Hindlimb muscle (tissue), 1 donor: ENCODE results near the gene SLC16A11. TPM values are rescaled to one million over a fixed set of nuclear protein-coding genes. Genes with fewer than 3 reads are reported as not detected.

Experiments used
- DNase-seq: peaks from one replicate; pipeline ENCODE4 v3.0.0-alpha.2; 2013
- polyA plus RNA-seq: library from polyadenylated mRNA; unstranded; fragments of 120-200 nt; gene quantifications from one replicate; pipeline ENCODE4 v1.2.1, GENCODE V29; 2013; ENCODE audit not compliant: insufficient read length

SLC16A11 gene
- polyA plus RNA-seq, 1 donor: 0.50 TPM

DNA sequence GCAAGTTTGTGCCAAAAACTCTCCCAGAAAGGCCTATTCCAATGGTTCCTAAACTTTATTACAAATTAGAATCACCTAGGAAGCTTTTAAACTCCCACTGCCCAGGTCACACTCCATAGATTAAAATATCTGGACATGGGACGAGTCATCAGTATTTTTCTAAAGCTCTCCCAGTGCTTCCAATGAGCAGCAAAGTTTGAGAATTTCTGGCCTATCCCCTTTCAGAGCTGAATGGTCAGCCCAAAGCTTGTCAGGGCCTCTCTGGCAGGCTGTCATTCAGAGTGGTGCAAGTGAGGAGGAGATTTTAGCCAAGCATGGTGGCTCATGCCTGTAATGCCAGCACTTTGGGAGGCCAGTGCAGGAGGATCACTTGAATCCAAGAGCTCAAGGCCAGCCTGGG, 18.6 kb downstream of the SLC16A11 start:
- no peak for DNase-seq

DNA sequence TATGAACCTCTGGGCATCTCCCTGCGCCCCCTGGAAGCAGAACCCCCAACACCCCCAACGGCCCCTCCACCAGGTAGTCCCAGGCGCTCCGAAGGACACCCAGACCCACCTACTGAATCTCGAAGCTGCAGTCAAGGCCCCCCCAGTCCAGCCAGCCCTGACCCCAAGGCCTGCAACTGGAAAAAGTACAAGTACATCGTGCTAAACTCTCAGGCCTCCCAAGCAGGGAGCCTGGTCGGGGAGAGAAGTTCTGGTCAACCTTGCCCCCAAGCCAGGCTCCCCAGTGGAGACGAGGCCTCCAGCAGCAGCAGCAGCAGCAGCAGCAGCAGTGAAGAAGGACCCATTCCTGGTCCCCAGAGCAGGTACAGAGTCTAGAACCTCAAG, 19.5 kb downstream of the SLC16A11 start:
- DNase-seq: no peak

DNA sequence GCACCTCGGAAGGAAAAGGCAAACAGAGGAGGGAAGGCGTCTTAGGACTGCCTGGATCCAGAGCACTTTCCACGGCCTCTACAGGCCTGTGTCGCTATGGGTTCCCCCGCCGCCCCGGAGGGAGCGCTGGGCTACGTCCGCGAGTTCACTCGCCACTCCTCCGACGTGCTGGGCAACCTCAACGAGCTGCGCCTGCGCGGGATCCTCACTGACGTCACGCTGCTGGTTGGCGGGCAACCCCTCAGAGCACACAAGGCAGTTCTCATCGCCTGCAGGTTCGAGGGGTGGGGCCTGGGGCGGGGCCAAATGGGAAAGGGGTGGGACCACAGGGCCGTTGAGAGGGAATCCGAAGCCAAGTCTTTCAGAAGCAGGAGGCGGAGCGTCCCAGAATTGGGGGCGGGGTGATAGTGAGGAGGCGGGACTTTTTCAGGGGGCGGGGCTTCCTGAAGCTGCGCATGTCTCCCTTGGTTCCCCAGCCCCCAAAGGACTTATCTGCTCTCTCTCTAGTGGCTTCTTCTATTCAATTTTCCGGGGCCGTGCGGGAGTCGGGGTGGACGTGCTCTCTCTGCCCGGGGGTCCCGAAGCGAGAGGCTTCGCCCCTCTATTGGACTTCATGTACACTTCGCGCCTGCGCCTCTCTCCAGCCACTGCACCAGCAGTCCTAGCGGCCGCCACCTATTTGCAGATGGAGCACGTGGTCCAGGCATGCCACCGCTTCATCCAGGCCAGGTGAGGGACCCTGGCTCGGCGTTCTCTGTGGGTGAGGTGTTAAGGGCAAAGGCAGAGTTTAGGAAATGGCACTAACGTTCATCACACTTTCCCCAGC, 20.1 kb downstream of the SLC16A11 start:
- peak; percentile 67 for DNase-seq

DNA sequence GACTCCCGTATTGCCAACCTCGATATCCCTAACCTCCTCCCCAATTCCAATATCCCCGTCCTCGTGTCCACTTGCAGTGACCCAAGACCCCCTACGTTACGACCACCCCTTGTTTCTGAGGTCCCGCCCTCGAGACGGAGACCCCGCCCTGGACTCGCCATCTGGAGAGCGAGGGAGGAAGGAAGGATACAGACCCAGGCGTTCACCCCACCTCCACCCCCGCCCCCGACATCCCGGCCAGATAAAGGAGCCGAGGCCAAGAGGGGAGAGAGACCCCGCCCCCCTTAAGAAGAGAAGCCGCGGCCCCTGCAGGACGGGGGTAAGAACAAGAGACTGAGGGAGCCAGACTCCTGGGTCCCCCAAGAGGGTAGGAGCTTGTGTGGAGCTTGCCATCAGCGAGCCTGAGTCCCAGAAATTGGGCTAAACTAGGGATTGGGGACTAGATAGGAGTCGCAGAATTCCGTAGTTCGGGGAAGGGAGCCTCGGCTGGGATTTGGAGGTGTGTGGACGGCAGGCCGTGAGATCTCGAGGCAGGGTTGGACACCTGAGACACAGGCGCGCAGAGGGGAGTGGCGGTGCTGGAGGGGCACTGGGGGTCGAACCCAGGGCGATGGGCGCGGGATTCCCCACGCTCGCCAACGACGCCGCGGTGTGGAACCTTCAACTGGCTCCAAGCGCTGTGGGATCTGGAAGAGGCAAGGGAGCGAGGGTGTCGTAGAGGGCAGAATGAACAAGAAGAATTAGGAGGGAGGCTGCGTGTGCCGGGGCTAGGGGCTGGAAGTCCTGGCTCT, 20.9 kb downstream of the SLC16A11 start, which contains the start of gene BCL6B:
Gene BCL6B (plus strand): TSS at position 270 of the 791 bp plus-strand sequence. CDS start 622 bp downstream, outside the sequence.
- no peak for DNase-seq

DNA sequence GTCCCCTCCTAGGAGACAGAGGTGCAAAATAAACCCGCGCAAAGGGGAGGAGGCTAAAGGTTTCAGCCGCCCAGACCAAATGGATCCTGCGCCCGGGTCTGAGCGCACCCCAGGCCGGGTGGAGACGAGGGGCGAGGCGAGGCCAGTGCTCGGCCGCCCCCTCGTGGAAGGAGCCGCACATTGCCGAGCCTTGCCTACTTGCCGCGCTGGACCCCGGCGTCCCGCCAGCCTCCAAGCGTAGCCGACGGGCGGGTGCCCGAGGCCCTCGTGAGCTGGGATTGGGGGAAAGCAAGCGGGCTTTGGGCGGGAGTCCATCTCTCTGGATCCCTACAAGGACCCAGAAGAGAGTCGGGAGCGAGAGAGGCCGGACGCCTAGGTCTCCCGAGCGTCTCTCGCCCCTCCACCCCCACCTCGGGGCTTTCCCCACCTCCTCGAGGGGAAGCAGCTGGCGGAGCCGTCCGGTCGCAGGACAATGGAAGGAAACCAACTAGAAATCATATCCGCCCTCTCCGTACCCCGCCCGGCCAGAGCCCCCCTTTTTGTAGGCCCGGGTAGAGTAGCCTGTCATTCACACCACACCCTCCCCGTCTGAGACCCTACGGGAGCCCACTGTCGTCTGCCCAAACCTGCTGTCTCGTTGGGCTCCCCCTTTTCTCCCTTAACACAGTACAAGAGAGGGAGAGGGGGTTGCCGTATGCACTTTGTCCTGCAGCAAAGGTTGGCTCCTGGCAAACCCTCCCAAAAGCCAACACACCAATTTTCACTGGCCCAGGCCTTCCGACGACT, 21.7 kb downstream of the SLC16A11 start:
- peak; percentile 77 for DNase-seq

GRCh38 chr17:7020894-7021664, 22.8 kb downstream of the SLC16A11 start:
- no peak for DNase-seq

GRCh38 chr17:7019839-7020519, 23.9 kb downstream of the SLC16A11 start:
- DNase-seq: peak; percentile 82

DNA sequence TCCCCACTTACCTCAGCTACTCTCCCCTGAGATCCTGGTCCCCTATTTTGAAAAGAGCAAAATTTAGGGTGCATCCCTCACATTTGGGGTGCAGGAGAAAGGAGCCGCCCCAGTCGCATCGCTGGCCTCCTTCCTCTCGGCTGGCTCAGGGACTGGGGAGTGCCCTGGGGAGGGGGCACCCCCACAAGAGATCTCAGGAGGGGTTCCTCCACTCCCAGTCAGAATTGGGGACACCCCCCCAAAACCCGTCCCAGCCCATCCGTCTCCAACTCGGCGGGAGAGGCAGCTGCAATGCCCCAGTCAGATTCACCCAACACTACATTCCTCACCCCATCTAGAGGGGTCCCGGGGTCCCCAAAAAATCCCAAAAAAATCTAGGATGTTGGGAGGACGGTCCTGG, 24.5 kb downstream of the SLC16A11 start:
- no peak for DNase-seq

- no peak for DNase-seq
Measured at GRCh38 chr17:7018331-7018964, 25.4 kb downstream of the SLC16A11 start.

- no peak for DNase-seq
Measured at GRCh38 chr17:7017827-7018200, 26.1 kb downstream of the SLC16A11 start.

- no peak for DNase-seq
Measured at GRCh38 chr17:7016886-7017826, 26.7 kb downstream of the SLC16A11 start.

- DNase-seq: no peak
Measured at GRCh38 chr17:7016418-7016817, 27.5 kb downstream of the SLC16A11 start.

- DNase-seq: no peak
Measured at GRCh38 chr17:7014995-7015958, 28.6 kb downstream of the SLC16A11 start.

DNA sequence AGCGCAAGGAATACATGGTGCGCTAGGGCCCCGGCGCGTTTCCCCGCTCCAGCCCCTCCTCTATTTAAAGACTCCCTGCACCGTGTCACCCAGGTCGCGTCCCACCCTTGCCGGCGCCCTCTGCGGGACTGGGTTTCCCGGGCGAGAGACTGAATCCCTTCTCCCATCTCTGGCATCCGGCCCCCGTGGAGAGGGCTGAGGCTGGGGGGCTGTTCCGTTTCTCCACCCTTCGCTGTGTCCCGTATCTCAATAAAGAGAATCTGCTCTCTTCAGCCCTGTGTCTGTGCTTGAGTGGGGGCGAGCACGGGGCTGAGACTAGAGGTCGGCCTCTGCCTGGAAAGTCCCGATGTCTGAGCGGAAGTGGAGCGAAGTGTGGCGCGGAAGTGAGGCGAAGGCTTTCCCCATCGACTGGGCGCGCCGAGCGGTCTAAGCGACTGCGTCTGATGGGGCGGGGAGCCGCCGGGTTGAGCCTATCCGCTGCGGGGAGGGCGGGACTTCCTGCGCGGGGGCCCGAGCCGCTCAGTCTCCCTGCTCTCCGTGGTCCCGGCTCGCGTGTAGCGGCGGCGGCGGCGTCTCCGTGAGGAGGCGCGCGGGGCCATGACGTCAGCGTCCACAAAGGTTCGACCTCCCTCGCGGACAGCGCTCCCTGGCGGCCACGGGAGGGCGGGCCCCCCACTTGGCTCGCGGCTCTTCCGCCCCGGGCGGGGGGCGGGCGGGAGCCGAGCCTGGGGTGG, 29.5 kb downstream of the SLC16A11 start:
- DNase-seq: peak; percentile 96

DNA sequence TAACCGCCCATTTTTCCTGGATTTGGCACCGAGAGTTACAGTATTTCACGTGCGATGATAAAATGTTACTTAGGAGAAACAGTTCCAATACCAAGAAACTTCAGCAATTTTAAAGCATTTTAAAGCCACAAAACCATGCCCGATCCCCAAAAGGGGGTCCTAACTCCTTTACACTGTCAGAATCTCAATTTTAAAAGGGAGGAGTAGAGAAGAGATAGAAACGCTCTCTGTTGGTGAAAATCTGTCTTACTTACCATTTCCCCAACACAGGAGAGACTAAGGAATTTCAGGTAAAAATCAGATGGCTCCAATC, 32.0 kb downstream of the SLC16A11 start:
- no peak for DNase-seq

GRCh38 chr17:7011415-7011814, 32.5 kb downstream of the SLC16A11 start:
- no peak for DNase-seq

GRCh38 chr17:7010523-7010922, 33.4 kb downstream of the SLC16A11 start:
- no peak for DNase-seq

- DNase-seq: no peak
Measured at GRCh38 chr17:7007143-7007542, 36.7 kb downstream of the SLC16A11 start.
